Large intestine (tissue), 3 donors: ENCODE measurements around the gene RDH5. TPM values are rescaled to one million over a fixed set of nuclear protein-coding genes. Genes with fewer than 3 reads are reported as not detected.
A peak's percentile ranks its signal among the peaks of the same experiment; 100 is the strongest.

ENCODE experiments used
- DNase-seq, 2 donors: peaks; one replicate each; pipeline versions ENCODE4 v3.0.0 to v3.0.0-alpha.2; 2013
- H3K27ac ChIP-seq: one replicate; pipeline ENCODE4 v1.5.1; 2013; ENCODE audit warnings: low read length
- H3K27me3 ChIP-seq: 2 replicates; pipeline ENCODE4 v1.6.1; 2013; ENCODE audit warnings: low read length; ENCODE audit not compliant: control insufficient read depth, insufficient read depth
- H3K36me3 ChIP-seq: 2 replicates; pipeline ENCODE4 v1.6.1; 2013; ENCODE audit warnings: low read length; ENCODE audit not compliant: control insufficient read depth, insufficient read depth
- H3K4me1 ChIP-seq: one replicate; pipeline ENCODE4 v1.6.1; 2013; ENCODE audit warnings: low read length; ENCODE audit not compliant: control insufficient read depth, insufficient read depth
- H3K4me3 ChIP-seq: one replicate; pipeline ENCODE4 v1.5.1; 2013; ENCODE audit warnings: low read length
- H3K9me3 ChIP-seq: one replicate; pipeline ENCODE4 v1.6.1; 2013; ENCODE audit warnings: mild to moderate bottlenecking, low read depth, low read length, moderate library complexity; ENCODE audit not compliant: control insufficient read depth
- WGBS: methylation state at CpG from one replicate; pipeline ENCODE4 v1.1.5; 2013; ENCODE audit warnings: low lambda C conversion rate; ENCODE audit not compliant: insufficient coverage; 5-methylcytosine and 5-hydroxymethylcytosine counted together
- polyA plus RNA-seq: library from polyadenylated mRNA; unstranded; fragments of 120-200 nt; gene quantifications from one replicate; pipeline ENCODE4 v1.2.1, GENCODE V29; 2013

RDH5 gene
- polyA plus RNA-seq, 1 donor, result 56.7 TPM

DNA sequence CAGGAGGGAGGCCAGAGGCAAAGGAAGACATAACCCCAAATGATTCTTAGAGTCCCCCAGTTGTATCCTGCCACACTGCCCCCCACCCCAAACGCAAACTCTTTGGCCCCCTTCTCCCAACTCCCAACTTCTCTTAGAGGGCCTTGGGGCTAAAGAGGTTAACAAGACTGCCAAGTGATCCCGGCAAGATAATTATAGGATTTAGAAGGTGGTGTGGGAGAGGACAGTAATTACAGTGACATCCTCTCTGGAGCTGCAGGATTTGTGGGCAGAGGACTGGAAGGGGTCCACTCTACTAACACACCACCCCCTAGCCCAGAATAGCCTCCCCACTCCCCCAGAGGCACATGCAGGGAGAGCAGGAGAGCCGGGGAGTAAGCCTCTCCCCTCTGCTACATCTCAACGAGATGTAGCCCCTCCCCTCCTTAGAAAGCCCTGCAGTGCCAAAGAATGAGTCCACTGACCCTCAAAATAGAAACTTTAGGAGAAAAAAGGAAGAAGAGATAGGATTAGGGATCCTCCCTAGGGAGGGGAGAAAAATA lies 17.5 kb downstream of the RDH5 start:
- H3K27me3 ChIP-seq, result no peaks in the 10 kb centered on the region
- H3K4me3 ChIP-seq, result peak overlapping the region; percentile 57
- H3K9me3 ChIP-seq, result no peaks in the 10 kb centered on the region

DNA sequence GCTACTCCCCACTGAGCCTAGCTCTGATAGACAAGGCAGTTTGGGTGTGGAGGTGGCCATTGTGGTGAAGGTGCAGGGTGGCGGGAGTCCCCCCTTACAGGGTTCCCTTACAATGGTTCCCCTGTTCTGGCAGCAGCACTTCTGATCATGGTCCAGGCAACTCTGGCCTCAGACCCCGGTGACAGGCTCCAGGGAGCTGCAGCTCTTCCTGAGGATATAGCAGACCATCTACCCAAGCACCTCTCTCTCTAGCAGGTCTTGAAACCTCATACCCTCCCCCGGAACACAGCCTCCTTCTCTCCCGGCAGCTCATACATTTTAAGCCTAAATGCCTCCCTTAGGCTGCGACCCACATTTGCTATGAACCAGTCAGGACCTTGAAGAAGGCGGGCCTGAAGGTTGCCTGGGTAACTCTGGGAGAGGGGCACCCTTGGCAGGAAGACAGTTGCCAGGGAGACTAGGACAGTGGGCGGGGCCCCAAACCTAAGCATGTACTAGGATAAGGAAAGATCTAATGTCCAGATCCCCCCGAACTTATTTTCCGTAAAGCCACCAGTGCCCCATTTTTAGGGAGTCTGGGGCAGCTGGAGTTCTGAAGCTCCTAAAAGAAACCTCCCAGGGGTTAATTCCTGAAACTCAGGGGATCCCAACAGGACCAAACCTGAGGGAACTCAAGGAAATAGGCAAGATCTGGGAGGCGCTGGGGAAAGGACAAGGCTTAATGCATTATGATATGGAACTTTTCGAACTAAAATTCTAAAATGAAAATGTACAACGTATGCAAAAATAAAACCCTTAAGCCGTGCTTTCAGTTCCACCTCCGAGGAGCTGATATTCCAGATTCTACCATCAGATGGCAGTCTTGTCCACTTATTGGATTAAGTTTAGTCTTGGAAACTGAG lies 18.2 kb downstream of the RDH5 start:
- H3K4me1 ChIP-seq, result peaks cover 26% of the 10 kb centered on the region
- H3K4me3 ChIP-seq, result peak overlapping the region; percentile 57
- peak overlapping the region; percentile 75 for H3K27ac ChIP-seq
- 0% methylated on average over 3 of the region's 14 CpGs for WGBS
- H3K27me3 ChIP-seq, result no peaks in the 10 kb centered on the region
- DNase-seq, result peak; percentile 81 to 93
- peaks cover under 1% of the 10 kb centered on the region for H3K9me3 ChIP-seq
- no peaks in the 10 kb centered on the region for H3K36me3 ChIP-seq

More for the DNA sequence above, 17.5 kb downstream of the RDH5 start:
- DNase-seq, result no peak
- H3K36me3 ChIP-seq, result no peaks in the 10 kb centered on the region
- H3K4me1 ChIP-seq, result peaks cover 25% of the 10 kb centered on the region
- peak overlapping the region; percentile 75 for H3K27ac ChIP-seq
- no CpG with 5 or more reads among the region's 4 CpGs for WGBS

DNA sequence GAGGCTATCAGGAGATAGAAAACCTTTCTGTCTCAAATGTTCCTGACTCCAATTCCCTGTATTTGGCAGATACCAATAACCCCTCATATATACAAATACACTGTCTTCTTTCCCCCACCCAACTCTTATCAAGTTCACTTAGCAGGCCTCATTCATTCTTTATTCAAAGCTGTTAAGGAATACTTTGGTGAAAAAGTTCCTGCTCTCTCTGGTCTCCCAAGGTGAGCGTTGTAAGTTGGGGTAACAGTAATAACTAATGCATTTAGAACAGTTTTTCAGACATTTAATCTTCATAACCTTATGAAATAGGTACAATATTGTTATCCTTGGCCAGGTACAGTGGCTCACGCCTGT lies 18.8 kb downstream of the RDH5 start:
- Histone ChIP-seq H3K36me3 (no peaks in the 10 kb centered on the region), H3K27ac (no peak overlapping the region), H3K4me3 (peak overlapping the region; percentile 57), H3K4me1 (peaks cover 28% of the 10 kb centered on the region), H3K27me3 (no peaks in the 10 kb centered on the region), H3K9me3 (peaks cover 3% of the 10 kb centered on the region)
- 100% methylated on average over 1 of the region's 2 CpGs for WGBS
- no peak for DNase-seq

DNA sequence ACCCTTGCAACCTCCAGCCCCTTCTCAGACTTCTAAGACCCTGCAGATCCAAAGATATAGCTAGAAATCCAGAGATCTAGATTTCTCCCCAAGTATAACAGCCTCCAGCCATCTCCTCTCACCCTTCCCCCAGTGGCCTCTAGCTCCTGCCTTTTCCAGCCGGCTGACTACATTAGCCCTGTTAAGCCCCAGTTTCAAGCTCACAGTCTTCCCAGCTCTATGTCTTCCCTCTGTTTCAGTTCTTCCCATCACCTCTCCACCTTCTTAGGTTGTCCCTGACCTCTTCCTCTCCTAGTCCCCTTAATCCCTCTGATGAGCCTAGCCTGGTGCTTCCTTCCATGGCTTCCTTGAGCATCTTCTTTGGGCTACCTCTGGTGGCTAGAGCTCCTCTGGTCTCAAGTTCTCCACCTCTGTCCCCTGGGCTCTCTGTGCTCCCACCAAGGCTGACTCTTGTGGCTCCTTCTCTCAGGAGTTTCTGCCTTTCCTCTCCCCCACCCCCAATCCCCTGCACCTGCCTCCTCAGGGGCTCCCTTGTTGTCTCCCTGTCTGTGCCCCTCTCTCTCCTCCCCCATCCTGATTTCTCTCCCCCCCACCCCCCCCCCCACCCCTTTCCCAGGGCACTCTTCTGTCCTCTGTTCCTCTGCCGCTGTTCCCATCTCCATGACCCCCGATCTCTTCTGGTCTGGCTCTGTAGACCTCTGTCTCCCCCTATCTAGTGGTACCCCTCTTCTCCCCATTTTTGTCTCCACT lies 21.9 kb downstream of the RDH5 start:
- WGBS, result 33% methylated on average over 1 of the region's 3 CpGs
- Histone ChIP-seq H3K27me3 (no peaks in the 10 kb centered on the region), H3K36me3 (no peaks in the 10 kb centered on the region), H3K9me3 (peaks cover 3% of the 10 kb centered on the region), H3K27ac (peak overlapping the region; percentile 17), H3K4me3 (peak overlapping the region; percentile 25), H3K4me1 (peaks cover 30% of the 10 kb centered on the region)
- DNase-seq, result no peak

DNA sequence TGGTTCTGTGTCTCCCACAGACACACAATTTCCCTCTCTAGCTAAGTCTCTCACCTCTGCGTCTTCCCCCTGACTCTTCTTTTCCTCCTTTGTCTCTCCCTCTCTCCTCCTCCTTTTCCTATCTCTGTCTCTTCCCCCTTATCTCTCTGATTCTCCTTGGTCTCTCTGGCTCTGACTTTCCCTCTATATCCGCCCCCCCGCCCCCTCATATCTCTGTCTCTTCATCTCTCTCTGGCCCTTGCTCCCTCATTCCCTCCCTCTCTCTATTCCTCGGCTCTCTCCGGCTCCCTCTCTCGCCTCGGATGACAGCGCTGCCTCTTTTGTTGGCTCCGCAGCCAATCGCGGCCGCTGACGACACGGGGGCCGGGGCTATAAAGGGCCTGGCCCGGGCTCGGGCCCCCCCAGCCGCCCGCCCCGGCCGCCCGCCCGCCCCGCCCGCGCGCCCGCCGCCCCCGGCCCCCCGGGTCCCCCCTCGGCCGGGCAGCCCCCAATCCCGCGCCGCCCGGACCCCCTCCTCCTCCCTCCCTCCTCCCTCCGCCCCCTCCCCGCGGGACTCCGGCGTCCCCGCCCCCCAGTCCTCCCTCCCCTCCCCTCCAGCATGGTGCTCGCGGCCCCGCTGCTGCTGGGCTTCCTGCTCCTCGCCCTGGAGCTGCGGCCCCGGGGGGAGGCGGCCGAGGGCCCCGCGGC lies 22.7 kb downstream of the RDH5 start, which contains the start of gene GDF11:
Gene GDF11, plus strand, starts transcription at position 404 of the 687 bp plus-strand sequence. Its CDS starts 195 bp downstream, at position 599.
- 0% methylated on average over 3 of the region's 53 CpGs for WGBS
- H3K4me3 ChIP-seq, result peak within 1 kb of the TSS; percentile 61
- peaks cover 3% of the 10 kb centered on the region for H3K9me3 ChIP-seq
- H3K27ac ChIP-seq, result peak within 1 kb of the TSS; percentile 17
- H3K4me1 ChIP-seq, result peaks cover 23% of the 10 kb centered on the region
- DNase-seq, result peak; percentile 69 to 77
- no peaks in the 10 kb centered on the region for H3K36me3 ChIP-seq
- H3K27me3 ChIP-seq, result no peaks in the 10 kb centered on the region

DNA sequence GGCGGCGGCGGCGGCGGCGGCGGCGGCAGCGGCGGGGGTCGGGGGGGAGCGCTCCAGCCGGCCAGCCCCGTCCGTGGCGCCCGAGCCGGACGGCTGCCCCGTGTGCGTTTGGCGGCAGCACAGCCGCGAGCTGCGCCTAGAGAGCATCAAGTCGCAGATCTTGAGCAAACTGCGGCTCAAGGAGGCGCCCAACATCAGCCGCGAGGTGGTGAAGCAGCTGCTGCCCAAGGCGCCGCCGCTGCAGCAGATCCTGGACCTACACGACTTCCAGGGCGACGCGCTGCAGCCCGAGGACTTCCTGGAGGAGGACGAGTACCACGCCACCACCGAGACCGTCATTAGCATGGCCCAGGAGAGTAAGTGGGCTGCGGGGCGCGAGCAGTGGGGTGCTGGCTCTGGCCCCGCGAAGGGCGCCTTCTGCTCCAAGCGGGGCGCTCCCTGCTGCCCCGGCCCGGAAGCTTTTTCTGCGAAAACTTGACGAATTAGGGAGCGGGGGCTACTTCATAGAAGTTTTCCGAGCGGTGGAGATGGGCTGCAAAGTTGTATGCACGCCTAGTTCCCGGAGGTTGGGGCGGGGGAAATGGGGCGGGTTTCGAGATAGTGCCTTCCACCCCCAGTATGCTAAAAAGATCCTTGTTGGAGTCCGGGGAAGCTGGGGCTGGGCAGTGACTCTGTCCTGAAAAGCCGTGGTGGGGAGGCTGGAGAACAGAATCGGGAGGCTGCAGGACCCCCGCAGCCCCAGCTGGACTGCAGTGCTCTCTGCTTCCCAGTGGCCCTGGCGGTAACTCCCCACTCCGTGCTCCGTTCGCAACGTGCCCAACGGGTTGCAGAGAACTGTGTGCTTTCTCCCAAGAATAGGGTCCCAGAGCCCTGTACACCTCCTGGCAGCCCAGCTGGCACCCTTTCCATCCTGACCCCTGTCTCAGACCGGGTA lies 23.5 kb downstream of the RDH5 start:
- H3K4me1 ChIP-seq, result peaks cover 19% of the 10 kb centered on the region
- no peaks in the 10 kb centered on the region for H3K27me3 ChIP-seq
- peaks cover 2% of the 10 kb centered on the region for H3K36me3 ChIP-seq
- peaks cover 3% of the 10 kb centered on the region for H3K9me3 ChIP-seq
- DNase-seq, result peak in 1 of 2 donors; percentile 70
- no CpG with 5 or more reads among the region's 73 CpGs for WGBS
- no peak overlapping the region for H3K27ac ChIP-seq
- H3K4me3 ChIP-seq, result peak overlapping the region; percentile 61

DNA sequence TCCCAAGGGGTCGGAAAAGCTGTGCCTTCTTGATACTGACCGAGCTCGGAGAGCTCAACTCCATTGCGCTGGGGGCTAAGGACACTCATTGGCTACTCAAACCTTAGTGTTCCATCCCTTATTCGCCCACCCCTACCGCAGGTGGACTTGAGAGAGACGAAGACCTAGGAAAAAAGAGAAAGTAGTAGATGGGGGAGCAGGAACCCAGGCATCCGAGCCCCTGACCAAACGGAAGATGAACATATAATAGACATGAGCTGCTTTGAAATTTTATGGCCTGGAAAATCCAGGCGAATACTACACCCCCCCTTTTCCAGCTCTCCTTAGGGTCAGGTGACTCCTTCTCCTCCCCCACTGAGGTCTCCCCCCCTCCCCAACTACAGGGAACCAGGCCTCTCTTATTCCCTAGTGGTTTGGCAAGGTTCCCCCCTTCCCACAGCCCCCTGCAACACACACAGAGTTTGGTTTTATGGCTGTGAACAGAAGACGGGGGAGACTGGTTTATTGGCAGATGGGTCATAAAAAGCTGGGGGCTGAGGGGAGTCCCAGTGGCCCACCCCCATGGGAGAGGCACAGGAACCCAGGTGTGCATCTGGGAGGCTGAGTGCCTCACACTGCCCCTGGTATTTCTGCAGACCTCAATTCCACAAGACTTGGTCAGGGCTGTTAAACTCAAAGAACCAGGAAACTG lies 24.3 kb downstream of the RDH5 start:
- H3K27me3 ChIP-seq, result no peaks in the 10 kb centered on the region
- peak overlapping the region; percentile 61 for H3K4me3 ChIP-seq
- no peak overlapping the region for H3K27ac ChIP-seq
- peaks cover 3% of the 10 kb centered on the region for H3K9me3 ChIP-seq
- peaks cover 19% of the 10 kb centered on the region for H3K4me1 ChIP-seq
- no CpG with 5 or more reads among the region's 11 CpGs for WGBS
- peaks cover 4% of the 10 kb centered on the region for H3K36me3 ChIP-seq
- DNase-seq, result peak in 1 of 2 donors; percentile 28

DNA sequence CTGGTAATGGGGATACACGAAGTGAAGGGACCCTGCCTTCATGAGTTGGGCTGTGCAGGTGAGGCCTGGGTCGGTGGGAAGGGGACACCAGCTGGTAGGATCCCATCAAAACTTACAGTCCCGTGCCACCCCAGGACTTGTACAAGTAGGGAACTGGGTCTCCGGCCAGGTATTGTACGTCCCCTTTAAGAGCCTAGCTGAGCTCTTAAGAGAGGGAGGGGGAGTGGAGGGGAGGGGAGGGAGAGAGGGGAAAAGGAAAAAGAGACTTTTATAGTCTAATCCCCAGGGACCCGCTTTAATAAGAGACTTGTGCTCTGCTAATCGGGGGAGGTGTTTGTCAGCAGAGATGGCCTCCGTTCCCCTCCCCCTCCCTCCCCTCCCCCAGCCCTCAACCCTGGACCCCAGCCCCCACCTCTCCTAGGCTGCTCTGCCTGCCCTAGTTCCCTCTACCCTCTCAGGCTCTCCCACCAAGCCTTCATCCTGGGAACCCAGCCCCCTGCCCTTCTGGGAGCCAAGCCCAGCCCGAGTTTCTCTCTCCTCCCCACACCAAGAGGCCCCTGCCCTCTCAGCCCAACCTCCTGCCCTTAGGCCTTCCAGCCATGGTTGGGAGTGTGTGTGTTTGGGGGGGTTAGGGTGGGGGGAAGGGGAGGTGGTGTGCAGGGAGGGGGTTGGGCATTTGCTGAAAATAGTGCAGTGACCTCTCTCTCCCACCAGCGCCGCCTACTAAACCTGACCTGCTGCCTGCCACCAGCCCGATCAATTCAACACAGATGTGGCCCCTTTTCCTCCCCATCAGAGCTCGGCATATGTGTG lies 25.4 kb downstream of the RDH5 start:
- Histone ChIP-seq H3K27me3 (no peaks in the 10 kb centered on the region), H3K4me1 (peaks cover 19% of the 10 kb centered on the region), H3K9me3 (peaks cover 3% of the 10 kb centered on the region), H3K4me3 (peak overlapping the region; percentile 9), H3K36me3 (peaks cover 9% of the 10 kb centered on the region), H3K27ac (no peak overlapping the region)
- DNase-seq, result peak in 1 of 2 donors; percentile 34
- no CpG with 5 or more reads among the region's 13 CpGs for WGBS
